Stimulated activated CD8-positive, alpha-beta memory T cell treated with anti-CD3 and anti-CD28 coated beads, Interleukin-7, amount 100 ng/mL, for 4 hours (primary cell): ENCODE results near the gene ALDH2.
A peak's percentile ranks its signal among the peaks of the same experiment; 100 is the strongest.
"Not testable (repeated sequence)": the region's sequence is repeated elsewhere in the genome, so short reads cannot be mapped to it uniquely, and the experiment has no call there.

Source experiments
- DNase-seq, 2 donors: peaks; one replicate each; pipeline ENCODE4 v3.0.0-alpha.2; 2020; ENCODE audit warnings: low read depth in 2 of 2

ALDH2 gene

GRCh38 chr12:111766608-111767361 is at the start of gene ALDH2:
ALDH2 (plus strand) TSS chr12:111766933; CDS start chr12:111766983, 50 bp downstream.
- peak in 1 of 2 donors; percentile 39 for DNase-seq

- not testable (repeated sequence) for DNase-seq
Observed at GRCh38 chr12:111719316-111719715, 47.4 kb upstream of the ALDH2 start.

GRCh38 chr12:111720457-111720856 is 46.3 kb upstream of the ALDH2 start:
- DNase-seq, result no peak

- not testable (repeated sequence) for DNase-seq
Observed at GRCh38 chr12:111723646-111724360, 42.9 kb upstream of the ALDH2 start.

- DNase-seq, result no peak
Observed at GRCh38 chr12:111728795-111729194, 37.9 kb upstream of the ALDH2 start.

- no peak for DNase-seq
Observed at GRCh38 chr12:111730420-111730819, 36.3 kb upstream of the ALDH2 start.

GRCh38 chr12:111732786-111733185 is 33.9 kb upstream of the ALDH2 start:
- DNase-seq, result no peak

GRCh38 chr12:111733340-111733915 is 33.3 kb upstream of the ALDH2 start:
- DNase-seq, result no peak

- not testable (repeated sequence) for DNase-seq
Observed at GRCh38 chr12:111739524-111739923, 27.2 kb upstream of the ALDH2 start.

GRCh38 chr12:111741235-111741812 is 25.4 kb upstream of the ALDH2 start:
- no peak for DNase-seq

- DNase-seq, result no peak
Observed at GRCh38 chr12:111745211-111745610, 21.5 kb upstream of the ALDH2 start.

- no peak for DNase-seq
Observed at GRCh38 chr12:111747333-111747732, 19.4 kb upstream of the ALDH2 start.

- no peak for DNase-seq
Observed at GRCh38 chr12:111748151-111748672, 18.5 kb upstream of the ALDH2 start.

- DNase-seq, result no peak
Observed at GRCh38 chr12:111748867-111749266, 17.9 kb upstream of the ALDH2 start.

- no peak for DNase-seq
Observed at GRCh38 chr12:111749391-111749790, 17.3 kb upstream of the ALDH2 start.

GRCh38 chr12:111753144-111753881 is 13.4 kb upstream of the ALDH2 start:
- DNase-seq, result no peak

GRCh38 chr12:111754671-111755070 is 12.1 kb upstream of the ALDH2 start:
- no peak for DNase-seq

GRCh38 chr12:111756196-111756595 is 10.5 kb upstream of the ALDH2 start:
- no peak for DNase-seq

- no peak for DNase-seq
Observed at GRCh38 chr12:111756681-111757080, 10.1 kb upstream of the ALDH2 start.

- DNase-seq, result no peak
Observed at GRCh38 chr12:111757361-111758119, 9.2 kb upstream of the ALDH2 start.

- DNase-seq, result no peak
Observed at GRCh38 chr12:111758120-111758561, 8.6 kb upstream of the ALDH2 start.
